HG03097 (cell line): ENCODE results near the gene TXNRD2.
"Not testable (repeated sequence)": the region's sequence is repeated elsewhere in the genome, so short reads cannot be mapped to it uniquely, and the experiment has no call there.

Experiments
- ATAC-seq: cut with Tn5 transposase; IDR thresholded peaks from one replicate; pipeline ENCODE4 v1.9.1; 2021; ENCODE audit not compliant: unreplicated experiment, low FRiP score

The TXNRD2 gene

GRCh38 chr22:19955241-19956128 lies 13.9 kb upstream of the TXNRD2 start:
- ATAC-seq = no peak

GRCh38 chr22:19951346-19951745 lies 9.7 kb upstream of the TXNRD2 start:
- ATAC-seq = no peak

DNA sequence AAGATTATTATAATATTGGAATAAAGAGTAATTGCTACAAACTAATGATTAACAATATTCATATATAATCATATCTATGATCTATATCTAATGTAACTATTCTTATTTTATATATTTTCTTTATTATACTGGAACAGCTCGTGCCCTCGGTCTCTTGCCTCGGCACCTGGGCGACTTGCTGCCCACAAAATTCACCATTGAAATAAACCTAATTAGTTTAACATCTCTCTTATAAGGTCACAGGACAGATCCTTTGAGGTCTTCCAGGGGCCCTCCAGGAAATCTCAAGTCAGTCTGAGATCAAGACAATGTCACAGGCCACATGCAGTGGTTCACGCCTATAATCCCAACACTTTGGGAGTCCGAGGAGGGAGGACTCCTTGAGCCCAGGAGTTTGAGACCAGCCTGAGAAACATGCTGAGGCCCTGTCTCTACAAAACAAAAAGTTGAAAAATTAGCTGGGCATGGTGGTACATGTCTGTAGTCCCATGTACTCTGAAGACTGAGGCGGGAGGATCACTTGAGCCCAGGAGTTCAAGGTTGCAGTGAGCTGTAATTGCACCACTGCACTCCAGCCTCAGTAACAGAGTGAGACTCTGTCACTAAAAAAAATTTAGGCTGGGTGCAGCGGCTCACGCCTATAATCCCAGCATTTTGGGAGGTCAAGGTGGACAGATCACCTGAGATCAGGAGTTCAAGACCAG lies 6.6 kb upstream of the TXNRD2 start:
- ATAC-seq = no peak

- no peak for ATAC-seq
Measured at GRCh38 chr22:19943082-19944026, 1.7 kb upstream of the TXNRD2 start.

GRCh38 chr22:19942157-19943081 lies 801 bp upstream of the TXNRD2 start:
- ATAC-seq = no peak

GRCh38 chr22:19940536-19941364 lies 868 bp downstream of the TXNRD2 start:
- ATAC-seq = no peak

- ATAC-seq = no peak
Measured at GRCh38 chr22:19937616-19938473, 3.8 kb downstream of the TXNRD2 start.

- ATAC-seq = no peak
Measured at GRCh38 chr22:19936513-19936912, 5.1 kb downstream of the TXNRD2 start.

DNA sequence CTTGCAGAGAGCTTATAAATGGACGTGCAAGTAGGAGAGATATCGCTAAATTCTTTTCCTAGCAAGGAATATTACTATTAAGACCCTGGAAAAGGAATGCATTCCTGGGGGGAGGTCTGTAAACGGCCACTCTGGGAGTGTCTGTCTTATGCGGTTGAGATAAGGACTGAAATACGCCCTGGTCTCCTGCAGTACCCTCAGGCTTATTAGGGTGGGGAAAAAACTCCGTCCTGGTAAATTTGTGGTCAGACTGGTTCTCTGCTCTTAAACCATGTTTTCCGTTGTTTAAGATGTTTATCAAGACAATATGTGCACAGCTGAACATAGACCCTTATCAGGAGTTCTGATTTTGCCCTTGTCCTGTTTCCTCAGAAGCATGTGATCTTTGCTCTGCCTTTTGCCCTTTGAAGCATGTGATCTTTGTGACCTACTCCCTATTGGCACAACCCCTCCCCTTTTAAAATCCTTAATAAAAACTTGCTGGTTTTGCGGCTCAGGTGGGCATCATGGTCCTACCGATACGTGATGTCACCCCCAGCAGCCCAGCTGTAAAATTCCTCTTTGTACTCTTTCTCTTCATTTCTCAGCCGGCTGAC lies 6.4 kb downstream of the TXNRD2 start:
- not testable (repeated sequence) for ATAC-seq

GRCh38 chr22:19933341-19934241 lies 8.0 kb downstream of the TXNRD2 start:
- no peak for ATAC-seq

DNA sequence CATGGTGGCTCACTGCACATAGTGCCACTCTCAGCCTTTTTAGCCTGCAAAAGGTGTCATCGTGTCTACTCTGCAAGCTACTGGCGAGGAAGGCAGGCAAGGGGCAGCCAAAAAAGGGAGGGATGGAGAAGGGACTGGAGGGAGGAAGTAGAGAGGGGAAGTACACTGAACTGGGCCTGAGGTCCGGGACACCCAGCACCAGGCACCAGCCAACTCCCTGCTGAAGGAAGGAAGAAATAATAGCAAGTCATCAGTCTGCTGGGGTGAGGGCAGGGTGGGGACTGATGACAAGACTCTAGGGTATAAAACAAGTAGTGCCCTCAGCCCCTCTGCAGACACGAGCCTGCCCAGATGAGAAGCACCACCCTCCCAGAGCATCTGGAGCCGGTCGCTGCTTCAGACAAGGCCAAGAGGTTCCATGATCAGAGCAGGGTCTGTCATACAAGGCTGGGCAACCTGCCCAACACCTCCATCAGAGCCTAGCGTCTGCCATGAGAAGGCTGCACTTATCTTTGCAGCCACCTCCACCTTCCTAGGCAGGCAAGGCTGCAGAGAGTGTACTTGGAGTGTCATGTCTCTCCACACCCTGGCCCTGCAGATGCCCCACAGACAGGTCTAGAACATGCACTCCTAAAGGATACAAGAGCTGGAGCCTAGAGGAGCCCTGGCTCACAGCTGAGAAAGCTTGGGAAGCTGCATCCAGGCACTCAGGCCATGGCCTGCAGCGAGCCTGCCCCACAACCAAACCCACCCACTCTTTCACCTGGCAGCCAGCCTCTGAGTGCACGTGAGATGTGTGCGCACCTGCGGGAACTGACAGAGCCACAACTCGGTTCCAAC lies 9.0 kb downstream of the TXNRD2 start:
- no peak for ATAC-seq

GRCh38 chr22:19931514-19931913 lies 10.1 kb downstream of the TXNRD2 start:
- ATAC-seq = no peak

- ATAC-seq = no peak
Measured at GRCh38 chr22:19930551-19931486, 10.8 kb downstream of the TXNRD2 start.
